RWPE2 (cell line): ENCODE measurements around the gene PDSS2.

Experiments used
- ATAC-seq: fragments of 200-7000 bp; cut with Tn5 transposase; 3 replicates; pipeline ENCODE4 v1.9.1; 2021; ENCODE audit warnings: low read depth
- DNase-seq: peaks from one replicate; pipeline ENCODE4 v3.0.0-alpha.2; 2020; ENCODE audit warnings: low spot score
- H3K27ac ChIP-seq: fragments of 450-650 bp; 2 replicates; pipeline ENCODE4 v1.5.1; 2017; ENCODE audit warnings: mild to moderate bottlenecking; ENCODE audit not compliant: poor library complexity, severe bottlenecking
- H3K27me3 ChIP-seq: fragments of 250-450 bp; sonication (Bioruptor Pico); 2 replicates; pipeline ENCODE4 v1.5.1; 2021; ENCODE audit warnings: mild to moderate bottlenecking, moderate library complexity; ENCODE audit not compliant: insufficient read depth, poor library complexity, severe bottlenecking
- H3K36me3 ChIP-seq: fragments of 250-450 bp; sonication (Bioruptor Pico); 2 replicates; pipeline ENCODE4 v1.5.1; 2020; ENCODE audit warnings: low read depth, mild to moderate bottlenecking, moderate library complexity
- H3K4me1 ChIP-seq: fragments of 250-450 bp; sonication (Bioruptor Pico); 2 replicates; pipeline ENCODE4 v1.5.1; 2021; ENCODE audit warnings: mild to moderate bottlenecking, moderate library complexity; ENCODE audit not compliant: insufficient read depth, poor library complexity, severe bottlenecking
- H3K4me3 ChIP-seq: fragments of 250-450 bp; sonication (Bioruptor Pico); 2 replicates; pipeline ENCODE4 v1.5.1; 2021; ENCODE audit warnings: mild to moderate bottlenecking, moderate library complexity; ENCODE audit not compliant: severe bottlenecking
- H3K9me3 ChIP-seq: fragments of 250-450 bp; sonication (Bioruptor Pico); 2 replicates; pipeline ENCODE4 v1.5.1; 2021; ENCODE audit warnings: mild to moderate bottlenecking, moderate library complexity; ENCODE audit not compliant: severe bottlenecking
- CTCF ChIP-seq: fragments of 450-650 bp; IDR thresholded peaks from one replicate; pipeline ENCODE4 v1.5.1; 2017; ENCODE audit warnings: mild to moderate bottlenecking, moderate library complexity; ENCODE audit not compliant: poor library complexity, severe bottlenecking

PDSS2 gene

DNA sequence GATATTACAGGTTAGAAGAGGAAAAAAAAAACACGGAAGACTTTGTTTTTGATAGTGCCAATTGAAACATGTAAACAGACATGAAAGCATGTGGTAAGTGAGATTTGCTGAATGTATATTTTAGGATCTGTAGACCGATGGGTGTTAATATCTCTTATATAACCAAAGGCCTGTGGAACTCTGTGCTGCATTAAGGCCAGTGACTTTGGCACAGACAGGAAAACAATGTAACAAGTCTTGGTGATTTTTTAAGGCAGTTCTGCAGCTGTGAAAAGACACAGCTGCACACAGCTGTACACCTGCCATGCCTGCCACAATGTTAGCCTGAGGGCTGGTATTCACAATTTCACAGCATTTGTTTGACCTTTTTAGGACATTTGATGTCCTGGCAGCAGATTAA, 36.6 kb upstream of the PDSS2 start:
- H3K36me3 ChIP-seq, result no peaks in the 10 kb centered on the region
- ATAC-seq, result no peak

GRCh38 chr6:107495196-107495643, 35.9 kb upstream of the PDSS2 start:
- Histone ChIP-seq H3K4me3 (no peak overlapping the region), H3K4me1 (peaks cover 2% of the 10 kb centered on the region), H3K9me3 (no peaks in the 10 kb centered on the region), H3K27ac (no peak overlapping the region), H3K36me3 (no peaks in the 10 kb centered on the region), H3K27me3 (peaks cover 34% of the 10 kb centered on the region)
- ATAC-seq (peak; percentile 22; the same call in 1 of the 3 replicates), DNase-seq (no peak)
- no peak for TF ChIP-seq CTCF

More for the DNA sequence above, 36.6 kb upstream of the PDSS2 start:
- no peak for DNase-seq
- Histone ChIP-seq H3K27me3 (peaks cover 28% of the 10 kb centered on the region), H3K9me3 (no peaks in the 10 kb centered on the region), H3K4me3 (no peak overlapping the region), H3K4me1 (peaks cover 2% of the 10 kb centered on the region), H3K27ac (no peak overlapping the region)
- TF ChIP-seq CTCF, result no peak

DNA sequence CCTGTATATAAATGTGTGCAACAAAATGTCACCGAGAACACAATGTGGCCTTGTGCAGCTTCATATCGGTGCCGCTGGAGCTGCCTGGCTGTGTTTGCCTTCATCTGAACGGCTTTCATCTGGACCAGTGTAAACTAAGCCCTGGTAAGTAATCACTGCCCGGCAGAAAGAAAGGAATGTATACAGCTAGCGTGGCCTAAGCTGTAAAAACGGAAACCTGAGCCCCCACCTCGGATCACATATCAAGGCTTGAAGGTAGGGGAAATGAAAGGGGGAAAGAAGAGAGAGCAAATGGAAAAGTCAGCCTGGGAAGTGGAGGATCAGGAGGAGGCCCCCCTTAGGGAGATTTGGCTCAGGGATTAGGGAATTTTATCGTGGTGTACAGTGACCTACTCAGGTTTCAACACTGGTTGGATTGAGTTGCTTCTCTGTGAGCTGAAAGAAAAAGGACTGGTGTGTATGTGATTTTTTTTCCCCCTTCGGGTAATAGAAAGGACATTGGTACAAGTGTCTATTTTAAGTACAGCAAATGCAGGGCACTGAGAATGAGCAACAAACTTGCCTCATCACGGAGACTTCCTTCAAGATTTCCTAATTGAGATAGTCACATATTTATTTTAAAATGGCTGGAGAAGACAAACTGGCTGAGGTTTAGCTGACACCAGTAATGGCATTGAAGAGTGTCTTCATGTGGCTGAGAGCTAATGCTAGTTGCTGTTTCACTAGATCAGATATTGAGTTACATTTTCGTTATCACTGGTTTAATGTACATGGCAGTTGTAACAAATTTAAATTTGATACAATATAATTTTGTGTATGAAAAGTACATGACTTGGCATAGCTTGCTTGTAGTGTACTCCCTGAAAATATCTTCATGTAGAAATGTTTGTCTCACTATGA, 34.0 kb upstream of the PDSS2 start:
- peaks cover 2% of the 10 kb centered on the region for H3K4me1 ChIP-seq
- peaks cover 45% of the 10 kb centered on the region for H3K27me3 ChIP-seq
- H3K9me3 ChIP-seq, result no peaks in the 10 kb centered on the region
- TF ChIP-seq CTCF, result no peak
- no peak overlapping the region for H3K4me3 ChIP-seq
- no peak for DNase-seq
- no peaks in the 10 kb centered on the region for H3K36me3 ChIP-seq
- ATAC-seq, result no peak
- no peak overlapping the region for H3K27ac ChIP-seq

DNA sequence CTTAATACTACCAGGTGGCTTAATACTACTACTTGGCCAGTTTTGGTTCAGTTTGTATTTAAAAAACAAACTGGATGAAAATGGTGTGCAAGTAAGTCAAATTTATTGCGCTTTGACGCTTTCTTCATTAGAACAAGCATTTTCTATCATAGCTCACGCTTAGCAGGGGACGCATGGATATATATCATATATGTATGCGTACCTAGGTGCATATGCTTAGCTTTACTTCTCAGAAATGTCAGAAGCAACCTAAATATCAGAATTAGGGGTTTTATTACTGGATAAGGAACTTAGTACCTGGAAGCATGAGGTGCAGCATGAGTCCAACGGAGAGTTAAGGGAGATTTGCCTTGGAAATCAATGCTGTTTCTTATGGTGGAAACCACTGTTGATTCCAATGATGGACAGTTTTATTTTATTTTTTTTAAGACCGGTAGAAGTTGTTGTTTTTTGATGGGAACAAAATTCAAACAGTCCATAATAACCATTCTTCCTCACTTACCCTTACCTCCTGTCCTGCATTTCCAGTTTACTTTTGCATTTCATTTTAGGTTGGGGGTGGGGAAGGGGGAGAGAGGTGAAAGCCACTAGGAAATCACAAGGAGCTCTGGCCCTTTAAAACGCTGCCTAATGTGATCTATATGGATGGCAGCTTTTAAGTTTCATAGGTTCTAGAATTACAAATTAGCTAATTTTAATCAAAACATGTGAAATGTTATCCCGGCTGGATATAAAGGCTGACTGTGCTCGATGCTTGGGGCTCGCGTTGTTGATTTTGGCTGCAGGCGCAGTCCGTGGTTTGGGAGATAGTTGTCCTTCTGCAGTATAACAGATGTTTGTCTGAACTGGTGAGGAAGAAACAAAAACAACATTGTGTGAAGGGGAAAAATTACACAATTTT, 32.6 kb upstream of the PDSS2 start:
- ATAC-seq (no peak), DNase-seq (no peak)
- H3K9me3 ChIP-seq, result no peaks in the 10 kb centered on the region
- peaks cover 59% of the 10 kb centered on the region for H3K27me3 ChIP-seq
- no peak overlapping the region for H3K4me3 ChIP-seq
- H3K27ac ChIP-seq, result no peak overlapping the region
- H3K4me1 ChIP-seq, result peaks cover 2% of the 10 kb centered on the region
- no peak for TF ChIP-seq CTCF
- no peaks in the 10 kb centered on the region for H3K36me3 ChIP-seq
